DOHH2 (cell line): ENCODE results near the gene PTF1A.

Experiments used
- H3F3A ChIP-seq: fragments of 200-600 bp; sonication (generic), shearing (Covaris generic); 2 replicates; pipeline ENCODE4 v1.6.0; 2016; ENCODE audit warnings: antibody characterized with exemption, mild to moderate bottlenecking; ENCODE audit not compliant: control insufficient read depth, insufficient read depth
- H3K27ac ChIP-seq: fragments of 200-600 bp; sonication (generic); 2 replicates; pipeline ENCODE4 v1.5.1; 2014; ENCODE audit warnings: low read depth, mild to moderate bottlenecking, low read length, moderate library complexity
- H3K27me3 ChIP-seq: fragments of 200-600 bp; sonication (generic); 2 replicates; pipeline ENCODE4 v1.6.1; 2014; ENCODE audit warnings: mild to moderate bottlenecking, low read length, mixed read lengths; ENCODE audit not compliant: control insufficient read depth
- H3K36me3 ChIP-seq: fragments of 200-600 bp; sonication (generic); 2 replicates; pipeline ENCODE4 v1.6.1; 2014; ENCODE audit warnings: mild to moderate bottlenecking, low read length, moderate library complexity, mixed read lengths; ENCODE audit not compliant: control insufficient read depth
- H3K4me1 ChIP-seq: fragments of 200-600 bp; sonication (generic); 2 replicates; pipeline ENCODE4 v1.6.1; 2014; ENCODE audit warnings: mild to moderate bottlenecking, low read length, mixed read lengths; ENCODE audit not compliant: control insufficient read depth
- H3K4me2 ChIP-seq: fragments of 200-600 bp; sonication (generic); 2 replicates; pipeline ENCODE4 v1.6.0; 2014; ENCODE audit warnings: mild to moderate bottlenecking, low read length, moderate library complexity
- H3K4me3 ChIP-seq: fragments of 200-600 bp; sonication (generic); 2 replicates; pipeline ENCODE4 v1.5.1; 2014; ENCODE audit warnings: mild to moderate bottlenecking, low read length, mixed read lengths
- H3K79me2 ChIP-seq: fragments of 200-600 bp; sonication (generic); 2 replicates; pipeline ENCODE4 v1.6.1; 2014; ENCODE audit warnings: mild to moderate bottlenecking, low read length, mixed read lengths; ENCODE audit not compliant: control insufficient read depth
- H3K9me2 ChIP-seq: fragments of 200-600 bp; sonication (generic); replicated peaks from 2 replicates; pipeline ENCODE4 v1.6.1; 2014; ENCODE audit warnings: mild to moderate bottlenecking, low read length, mixed read lengths; ENCODE audit not compliant: control insufficient read depth
- H3K9me3 ChIP-seq: fragments of 200-600 bp; sonication (generic); 2 replicates; pipeline ENCODE4 v1.6.1; 2014; ENCODE audit warnings: antibody characterized with exemption, low read length, mixed read lengths; ENCODE audit not compliant: control insufficient read depth, insufficient read depth
- H4K20me1 ChIP-seq: fragments of 200-600 bp; sonication (generic); 2 replicates; pipeline ENCODE4 v1.6.0; 2014; ENCODE audit warnings: low read depth, mild to moderate bottlenecking, antibody characterized with exemption, low read length, moderate library complexity; ENCODE audit not compliant: control insufficient read depth, insufficient read depth
- CTCF ChIP-seq: fragments of 200-600 bp; sonication (generic); IDR thresholded peaks from one replicate; pipeline ENCODE4 v1.5.1; 2014; ENCODE audit warnings: antibody characterized with exemption, mild to moderate bottlenecking, low read depth, low read length; ENCODE audit not compliant: poor library complexity, severe bottlenecking
- EZH2phosphoT487 ChIP-seq: fragments of 200-600 bp; sonication (generic); IDR thresholded peaks from 2 replicates; pipeline ENCODE4 v1.6.1; 2017; ENCODE audit warnings: borderline replicate concordance, mild to moderate bottlenecking, antibody characterized with exemption, low read length, moderate library complexity, mixed read lengths

PTF1A gene

GRCh38 chr10:23193435-23194074, 1.4 kb downstream of the PTF1A start:
- no peaks in the 10 kb centered on the region for H3K9me3 ChIP-seq

GRCh38 chr10:23194471-23194965, 2.4 kb downstream of the PTF1A start:
- peaks cover 4% of the 10 kb centered on the region; the same call in 1 of the 2 replicates for H3K27me3 ChIP-seq
- H3K4me2 ChIP-seq, result no peak overlapping the region
- no peak for TF ChIP-seq CTCF
- TF ChIP-seq EZH2phosphoT487, result no peak
- no peak overlapping the region for H3K4me3 ChIP-seq
- H3K4me1 ChIP-seq, result no peaks in the 10 kb centered on the region
- no peaks in the 10 kb centered on the region for H3F3A ChIP-seq
- no peaks in the 10 kb centered on the region for H4K20me1 ChIP-seq
- H3K79me2 ChIP-seq, result no peaks in the 10 kb centered on the region
- H3K9me3 ChIP-seq, result no peaks in the 10 kb centered on the region
- no peak overlapping the region for H3K27ac ChIP-seq
- H3K36me3 ChIP-seq, result no peaks in the 10 kb centered on the region
- H3K9me2 ChIP-seq, result no peaks in the 10 kb centered on the region

More at GRCh38 chr10:23193435-23194074, 1.4 kb downstream of the PTF1A start:
- Histone ChIP-seq H3K4me2 (no peak overlapping the region), H3K9me2 (no peaks in the 10 kb centered on the region), H3K36me3 (no peaks in the 10 kb centered on the region), H3K4me1 (no peaks in the 10 kb centered on the region), H3K27ac (no peak overlapping the region), H3K79me2 (no peaks in the 10 kb centered on the region), H3K4me3 (no peak overlapping the region), H3K27me3 (peaks cover 4% of the 10 kb centered on the region; the same call in 1 of the 2 replicates), H4K20me1 (no peaks in the 10 kb centered on the region), H3F3A (no peaks in the 10 kb centered on the region)
- TF ChIP-seq CTCF, result no peak
- TF ChIP-seq EZH2phosphoT487, result no peak

- H3K4me1 ChIP-seq, result no peaks in the 10 kb centered on the region
These were observed 3.1 kb downstream of the PTF1A start for GRCh38 chr10:23194966-23195845.

More at GRCh38 chr10:23194966-23195845, 3.1 kb downstream of the PTF1A start:
- Histone ChIP-seq H3K27me3 (peaks cover 4% of the 10 kb centered on the region; the same call in 1 of the 2 replicates), H3K9me2 (no peaks in the 10 kb centered on the region), H3K4me3 (no peak overlapping the region), H3K27ac (no peak overlapping the region), H3K9me3 (no peaks in the 10 kb centered on the region), H4K20me1 (no peaks in the 10 kb centered on the region), H3K79me2 (no peaks in the 10 kb centered on the region), H3F3A (no peaks in the 10 kb centered on the region), H3K4me2 (no peak overlapping the region), H3K36me3 (no peaks in the 10 kb centered on the region)
- TF ChIP-seq EZH2phosphoT487 (no peak), CTCF (no peak)
